GM21723 (cell line): ENCODE data around the gene DPYSL3.
"Not testable (repeated sequence)": the region's sequence is repeated elsewhere in the genome, so short reads cannot be mapped to it uniquely, and the experiment has no call there.

Source experiments
- ATAC-seq: cut with Tn5 transposase; IDR thresholded peaks from one replicate; pipeline ENCODE4 v1.9.1; 2021; ENCODE audit warnings: mild to moderate bottlenecking, moderate library complexity; ENCODE audit not compliant: unreplicated experiment

The DPYSL3 gene

DNA sequence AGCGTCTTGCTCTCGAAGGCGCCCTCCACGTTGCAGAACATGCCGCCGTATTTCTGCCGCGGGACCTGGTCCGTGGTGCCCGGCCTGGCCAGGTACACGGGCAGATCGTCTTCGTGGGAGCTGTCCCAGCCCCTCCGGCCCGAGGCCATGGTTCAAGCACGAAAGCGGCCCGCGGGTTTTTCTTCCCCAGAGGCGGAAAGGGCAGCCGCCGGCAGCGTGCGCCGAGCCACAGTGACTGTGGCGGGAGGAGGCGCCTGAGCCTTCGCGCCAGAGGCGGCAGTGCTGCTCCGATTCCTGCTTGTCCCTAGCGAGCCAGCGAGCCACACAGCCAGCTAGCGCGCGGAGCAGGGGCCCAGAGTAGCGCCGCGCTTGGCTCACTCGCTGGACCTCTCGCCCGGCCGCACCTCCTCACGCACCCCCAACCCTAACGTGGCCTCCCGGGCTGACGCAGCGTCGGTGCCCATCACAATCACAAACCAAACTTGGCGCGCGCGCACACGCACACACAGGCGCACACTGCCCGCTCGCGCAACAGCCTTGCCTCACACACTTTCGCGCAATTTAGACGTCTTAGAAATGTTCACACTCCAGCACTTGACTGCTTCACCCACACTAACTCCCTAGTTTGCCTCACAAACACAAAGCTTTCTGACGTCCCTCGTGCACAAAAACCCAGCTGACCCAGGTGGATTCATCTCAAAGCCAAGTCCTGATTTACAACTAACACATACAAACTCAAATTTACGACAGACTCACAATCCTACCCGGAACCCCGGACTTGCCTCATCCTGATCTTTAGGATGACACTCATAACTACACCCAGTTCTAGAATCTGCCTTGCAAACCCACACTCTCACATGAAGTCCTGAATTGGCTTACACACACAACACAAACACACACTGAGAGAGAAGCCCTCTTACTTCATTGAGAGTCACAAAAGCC lies at the start of gene DPYSL3:
TSS of gene DPYSL3 (minus strand) at position 359 of the 942 bp plus-strand sequence. CDS start at position 149, 210 bp downstream.
- ATAC-seq = no peak

DNA sequence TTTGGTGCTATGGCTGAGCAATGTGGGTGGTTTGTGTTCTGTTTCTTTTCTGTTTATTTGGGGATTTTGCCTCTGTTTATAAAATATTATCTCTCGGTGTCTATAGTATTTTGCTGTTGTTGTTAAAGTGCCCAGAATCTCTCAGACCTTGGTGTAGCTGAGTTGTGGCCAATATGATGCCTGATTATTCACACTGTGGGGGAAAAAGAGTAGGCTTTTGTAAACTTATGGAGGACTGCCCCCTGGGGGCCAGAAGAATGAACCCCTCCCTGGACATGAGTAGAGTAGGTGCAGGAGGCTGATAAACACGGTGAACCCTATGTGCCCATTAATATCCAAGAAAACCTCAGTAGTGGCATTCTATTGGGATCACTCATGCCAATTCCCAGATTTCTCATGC lies 49.0 kb upstream of the DPYSL3 start:
- no peak for ATAC-seq

GRCh38 chr5:147557876-147558745 lies 48.2 kb upstream of the DPYSL3 start:
- ATAC-seq = no peak

GRCh38 chr5:147555176-147555575 lies 45.3 kb upstream of the DPYSL3 start:
- no peak for ATAC-seq

DNA sequence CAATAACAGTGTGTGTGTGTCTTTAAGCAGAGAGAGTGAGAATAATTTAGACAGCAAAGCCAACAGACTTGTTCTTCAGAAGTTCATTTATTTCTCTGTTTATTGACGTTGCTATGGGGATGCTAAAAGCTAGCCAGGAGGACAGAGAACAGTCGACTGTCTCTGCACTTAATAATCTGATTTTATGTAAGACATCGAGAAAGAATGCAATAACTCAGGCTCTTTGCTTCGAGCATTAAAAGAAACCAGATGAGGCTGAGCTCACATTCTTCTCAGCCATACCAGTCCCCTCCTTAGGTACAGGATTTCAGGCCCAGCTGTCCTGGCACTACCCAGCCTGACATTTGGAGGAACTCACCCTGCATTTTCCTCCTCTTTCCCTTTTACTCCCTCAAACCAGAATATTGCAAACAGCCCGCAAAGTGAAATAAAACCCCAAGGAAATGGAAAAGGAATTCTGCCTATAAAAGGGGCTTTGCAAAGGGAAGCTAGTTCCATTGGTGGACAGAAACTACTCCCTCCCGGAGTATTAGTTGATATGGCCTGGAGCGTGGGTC lies 44.5 kb upstream of the DPYSL3 start:
- no peak for ATAC-seq

DNA sequence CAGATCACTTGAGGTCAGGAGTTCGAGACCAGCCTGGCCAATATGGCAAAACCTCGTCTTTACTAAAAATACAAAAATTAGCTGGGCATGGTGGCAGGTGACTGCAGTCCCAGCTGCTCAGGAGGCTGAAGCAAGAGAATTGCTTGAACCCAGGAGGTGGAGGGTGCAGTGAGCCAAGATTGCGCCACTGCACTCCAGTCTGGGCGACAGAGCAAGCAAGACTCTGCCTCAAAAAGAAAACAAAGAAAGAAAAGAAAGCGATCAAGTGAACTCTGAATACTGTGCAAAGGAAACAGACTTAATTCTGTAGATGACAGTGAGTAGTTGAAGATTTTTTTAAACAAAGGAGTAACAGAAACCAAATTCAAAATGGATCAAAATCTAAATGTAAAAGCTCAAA lies 43.9 kb upstream of the DPYSL3 start:
- not testable (repeated sequence) for ATAC-seq

DNA sequence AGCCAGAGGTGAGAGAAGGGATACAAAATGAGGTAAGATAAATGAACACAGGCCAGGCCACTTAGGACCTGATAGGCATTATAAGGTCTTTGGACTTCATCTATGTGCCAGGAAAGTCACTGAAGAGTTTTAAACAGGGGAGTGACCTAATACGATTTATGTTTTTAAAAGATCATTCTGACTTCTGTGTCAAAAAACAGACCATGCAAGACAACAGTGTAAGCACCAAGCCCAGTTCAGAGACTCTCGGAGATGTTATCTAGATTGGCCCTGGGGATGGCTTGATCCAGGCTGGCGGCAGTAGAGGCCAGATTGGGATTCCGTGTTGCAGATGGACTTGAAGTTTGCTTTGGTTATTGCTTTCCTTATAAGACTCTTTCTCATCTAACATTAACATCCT lies 43.0 kb upstream of the DPYSL3 start:
- ATAC-seq = no peak

- ATAC-seq = no peak
These were observed 41.8 kb upstream of the DPYSL3 start for GRCh38 chr5:147551677-147552076.

- ATAC-seq = no peak
These were observed 37.9 kb upstream of the DPYSL3 start for GRCh38 chr5:147547730-147548129.

DNA sequence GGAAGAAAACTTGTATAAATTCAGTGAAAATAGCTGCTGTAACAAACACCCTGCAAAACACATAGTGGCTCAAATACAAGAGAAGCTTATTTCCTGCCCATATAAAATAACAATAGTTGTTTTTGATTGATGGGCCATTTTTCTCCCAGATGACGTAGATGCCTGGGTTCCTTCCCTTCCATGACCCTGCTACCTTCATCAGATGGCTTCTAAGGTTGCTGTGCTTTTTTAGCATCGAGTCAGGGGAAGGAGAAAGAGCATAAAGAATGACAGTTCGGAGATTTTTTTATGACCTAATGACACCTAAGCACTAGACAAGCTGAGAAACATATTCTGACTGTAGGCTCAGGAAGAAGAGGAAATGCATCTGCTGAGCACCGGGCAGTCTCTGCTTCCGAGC lies 34.7 kb upstream of the DPYSL3 start:
- ATAC-seq = no peak

DNA sequence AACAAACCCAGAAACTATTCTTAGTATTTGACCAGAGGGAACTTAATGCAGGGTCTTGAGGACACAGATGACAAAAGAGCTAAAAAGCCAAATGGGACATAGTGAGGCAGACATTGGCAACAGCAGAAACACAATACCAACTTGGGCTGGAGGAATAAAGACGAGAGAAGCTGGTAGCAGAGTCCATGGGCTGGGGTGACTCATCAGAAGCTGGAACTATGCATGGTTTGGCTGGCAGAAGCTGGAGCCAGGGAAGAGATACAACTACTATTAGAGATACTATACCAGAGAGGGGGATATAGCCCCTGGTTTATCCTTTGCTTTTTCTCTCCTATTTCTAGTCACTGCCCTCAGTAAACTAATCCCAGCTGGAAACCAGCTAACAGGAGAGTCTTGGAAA lies 29.2 kb upstream of the DPYSL3 start:
- no peak for ATAC-seq

- ATAC-seq = no peak
These were observed 28.4 kb upstream of the DPYSL3 start for GRCh38 chr5:147538236-147538635.

DNA sequence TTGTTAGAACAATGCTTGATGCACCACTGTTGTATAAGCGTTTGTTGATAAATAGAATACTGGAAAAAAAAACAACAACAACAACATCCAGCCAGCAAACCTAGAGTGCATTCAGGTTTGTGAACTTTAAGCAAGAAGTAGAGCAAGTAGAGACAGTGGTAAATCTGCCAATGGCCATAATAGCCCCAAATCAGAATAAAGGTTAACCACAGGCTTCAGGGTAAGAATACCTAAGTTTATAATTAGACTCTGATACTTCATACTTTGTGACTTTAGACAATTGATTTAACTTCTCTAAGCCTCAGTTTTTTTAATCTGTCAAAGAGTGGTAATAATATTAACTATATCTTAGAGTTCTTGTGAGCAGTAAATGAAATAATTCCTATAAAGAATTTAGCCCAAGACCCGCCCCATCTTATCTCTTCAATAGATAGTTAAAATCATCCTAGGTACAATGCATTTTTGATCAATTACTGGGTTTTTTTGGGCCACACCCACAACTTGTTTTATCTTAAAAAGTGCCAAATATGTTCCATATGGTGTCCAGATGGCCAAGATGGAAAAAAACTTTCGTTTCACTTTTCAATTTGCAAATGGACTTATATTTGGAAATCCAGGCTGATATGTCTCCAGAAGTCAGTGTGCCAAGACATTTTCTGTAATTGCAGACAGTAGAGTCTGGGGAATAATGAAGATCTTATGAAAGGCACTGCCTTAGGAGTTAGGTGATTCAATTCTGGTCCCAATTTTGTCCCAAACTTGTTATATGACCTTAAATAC lies 24.5 kb upstream of the DPYSL3 start:
- ATAC-seq = no peak

DNA sequence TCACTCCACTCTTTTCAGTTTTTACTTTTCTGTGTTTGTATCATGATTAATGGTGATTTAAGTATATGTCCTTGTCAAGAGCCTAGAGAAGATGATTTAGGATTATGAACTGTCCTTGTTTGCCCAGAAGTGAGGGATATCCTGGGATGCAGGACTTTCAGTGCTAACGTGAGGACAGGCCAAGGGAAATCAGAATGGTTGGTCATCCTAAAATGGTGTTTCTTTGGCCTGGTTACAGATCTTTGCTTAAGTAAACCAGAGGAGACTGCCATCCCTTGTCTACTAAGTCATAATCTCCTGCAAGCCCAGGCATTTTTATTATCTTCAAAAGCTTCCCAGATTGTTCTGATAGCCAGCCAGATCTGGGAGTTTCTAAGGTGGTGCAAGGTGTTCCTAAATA lies 22.3 kb upstream of the DPYSL3 start:
- ATAC-seq = no peak

GRCh38 chr5:147530530-147531389 lies 20.9 kb upstream of the DPYSL3 start:
- no peak for ATAC-seq

DNA sequence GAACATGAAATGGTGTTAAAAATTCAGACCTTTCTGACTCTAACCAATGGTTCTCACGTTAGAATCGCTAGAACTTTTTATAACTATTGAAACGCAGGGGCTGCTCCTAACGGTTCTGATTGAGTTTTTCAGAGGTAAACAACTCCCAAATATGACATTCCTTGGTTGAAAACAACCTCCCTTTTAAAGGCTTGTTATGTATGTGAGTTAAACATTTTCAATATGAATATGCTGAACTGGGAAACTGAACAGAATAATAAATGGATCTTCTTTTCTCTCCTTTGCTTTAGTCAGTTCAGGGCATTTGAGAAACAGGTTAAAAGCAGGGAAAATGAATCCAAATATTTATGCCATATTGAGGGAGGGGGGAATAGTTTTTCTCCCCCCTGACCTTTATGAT lies 13.2 kb upstream of the DPYSL3 start:
- no peak for ATAC-seq

DNA sequence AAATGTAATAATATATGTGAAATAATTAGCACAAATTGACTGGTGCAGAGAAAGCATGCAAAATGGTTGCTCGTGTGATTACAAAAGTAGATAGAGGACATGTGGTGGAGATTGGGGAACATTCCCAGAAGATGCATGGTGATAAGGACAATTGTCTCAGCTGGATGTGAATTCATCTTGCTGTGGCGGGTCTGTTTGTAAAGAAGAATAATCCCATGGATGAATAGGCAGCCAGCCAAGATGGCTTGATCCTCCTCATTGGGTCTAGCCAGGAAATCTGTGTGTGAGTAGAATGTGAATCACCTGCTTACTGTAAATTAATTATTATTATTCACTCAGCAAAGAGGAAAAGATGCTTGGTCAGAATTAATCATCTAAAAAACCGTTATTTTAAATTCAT lies 12.6 kb upstream of the DPYSL3 start:
- ATAC-seq = no peak

GRCh38 chr5:147520450-147520849 lies 10.6 kb upstream of the DPYSL3 start:
- ATAC-seq = no peak

DNA sequence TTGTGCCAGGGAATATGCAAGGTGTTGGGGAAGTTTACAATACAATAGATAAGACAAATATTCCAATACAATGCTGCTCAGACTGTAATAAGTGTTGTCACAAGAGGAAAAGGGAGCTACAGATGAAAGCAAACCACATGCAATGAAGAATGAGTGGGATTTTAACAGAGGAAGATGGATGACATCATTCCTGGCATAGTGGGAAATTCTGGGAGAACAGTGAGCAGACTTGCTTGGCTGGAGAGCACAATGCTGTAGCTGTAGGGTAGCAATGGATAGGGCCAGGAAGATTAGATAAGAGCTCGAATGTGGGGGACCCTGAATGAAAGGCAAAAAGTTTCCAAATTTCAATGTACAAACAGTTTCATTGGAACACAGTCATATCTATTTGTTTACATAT lies 9.5 kb upstream of the DPYSL3 start:
- ATAC-seq = no peak

GRCh38 chr5:147517383-147517782 lies 7.5 kb upstream of the DPYSL3 start:
- no peak for ATAC-seq
